KMS-11 (cell line): ENCODE results near the gene AP4E1.
"Not testable (repeated sequence)": the region's sequence is repeated elsewhere in the genome, so short reads cannot be mapped to it uniquely, and the experiment has no call there.

Source experiments
- H2AFZ ChIP-seq: fragments of 200-600 bp; sonication (generic); 2 replicates; pipeline ENCODE4 v1.6.1; 2016; ENCODE audit warnings: antibody characterized with exemption, mixed run types, low read depth
- H3K27ac ChIP-seq: fragments of 200-600 bp; sonication (generic); 2 replicates; pipeline ENCODE4 v1.6.1; 2016; ENCODE audit warnings: mild to moderate bottlenecking, mixed run types
- H3K27me3 ChIP-seq: fragments of 200-600 bp; sonication (generic); 2 replicates; pipeline ENCODE4 v1.6.1; 2017; ENCODE audit warnings: mild to moderate bottlenecking, low read depth, mixed run types, moderate library complexity; ENCODE audit not compliant: insufficient read depth
- H3K36me3 ChIP-seq: fragments of 200-600 bp; sonication (generic); 2 replicates; pipeline ENCODE4 v1.6.1; 2017; ENCODE audit warnings: mild to moderate bottlenecking, mixed run types; ENCODE audit not compliant: insufficient read depth
- H3K4me1 ChIP-seq: fragments of 200-600 bp; sonication (generic); 2 replicates; pipeline ENCODE4 v1.6.1; 2016; ENCODE audit warnings: mild to moderate bottlenecking, low read depth, mixed run types; ENCODE audit not compliant: poor library complexity, severe bottlenecking
- H3K4me2 ChIP-seq: fragments of 200-600 bp; sonication (generic); 2 replicates; pipeline ENCODE4 v1.7.0; 2016; ENCODE audit warnings: mild to moderate bottlenecking, mixed run types
- H3K4me3 ChIP-seq: fragments of 200-600 bp; sonication (generic); IDR thresholded peaks from 2 replicates; pipeline ENCODE4 v1.6.1; 2017; ENCODE audit warnings: low read depth, low read length, mixed read lengths; ENCODE audit not compliant: insufficient read depth
- H3K79me2 ChIP-seq: fragments of 200-600 bp; sonication (generic); 2 replicates; pipeline ENCODE4 v1.6.1; 2016; ENCODE audit warnings: low read depth, mixed run types; ENCODE audit not compliant: insufficient read depth
- H3K9ac ChIP-seq: fragments of 200-600 bp; sonication (generic); 2 replicates; pipeline ENCODE4 v1.6.1; 2016; ENCODE audit warnings: mild to moderate bottlenecking, mixed run types
- H4K20me1 ChIP-seq: fragments of 200-600 bp; sonication (generic); 2 replicates; pipeline ENCODE4 v1.6.1; 2016; ENCODE audit warnings: mild to moderate bottlenecking, mixed run types; ENCODE audit not compliant: insufficient read depth
- TF ChIP-seq, protein P1 (sequence below): fragments of 200-600 bp; sonication (generic); conservative IDR thresholded peaks from 2 replicates; pipeline ENCODE4 v1.6.1; 2017; ENCODE audit warnings: low read depth, mild to moderate bottlenecking, antibody characterized with exemption, low read length, moderate library complexity, mixed read lengths

The AP4E1 gene

DNA sequence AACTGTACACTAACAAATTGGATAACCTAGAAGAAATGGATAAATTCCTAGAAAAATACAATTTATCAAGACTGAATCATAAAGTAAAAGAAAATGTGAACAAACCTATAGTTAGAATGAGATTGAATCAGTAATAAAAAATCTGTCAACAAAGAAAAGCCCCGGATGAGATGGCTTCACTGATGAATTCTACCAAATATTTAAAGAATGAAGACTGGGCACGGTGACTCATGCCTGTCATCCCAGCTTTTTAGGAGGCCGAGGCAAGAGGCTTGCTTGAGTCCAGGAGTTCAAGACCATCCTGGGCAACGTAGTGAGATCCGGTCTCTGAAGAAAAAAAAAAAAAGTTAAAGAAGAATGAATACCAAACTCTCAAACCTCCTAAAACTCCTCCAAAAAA is 17.7 kb upstream of the AP4E1 start:
- Histone ChIP-seq H4K20me1 (no peaks in the 10 kb centered on the region), H3K36me3 (no peaks in the 10 kb centered on the region), H3K9ac (no peak overlapping the region), H2AFZ (no peak overlapping the region), H3K27me3 (no peaks in the 10 kb centered on the region), H3K79me2 (no peaks in the 10 kb centered on the region), H3K4me2 (no peak overlapping the region), H3K4me3 (no peak overlapping the region), H3K27ac (no peak overlapping the region), H3K4me1 (no peaks in the 10 kb centered on the region)
- TF ChIP-seq, protein P1, sequence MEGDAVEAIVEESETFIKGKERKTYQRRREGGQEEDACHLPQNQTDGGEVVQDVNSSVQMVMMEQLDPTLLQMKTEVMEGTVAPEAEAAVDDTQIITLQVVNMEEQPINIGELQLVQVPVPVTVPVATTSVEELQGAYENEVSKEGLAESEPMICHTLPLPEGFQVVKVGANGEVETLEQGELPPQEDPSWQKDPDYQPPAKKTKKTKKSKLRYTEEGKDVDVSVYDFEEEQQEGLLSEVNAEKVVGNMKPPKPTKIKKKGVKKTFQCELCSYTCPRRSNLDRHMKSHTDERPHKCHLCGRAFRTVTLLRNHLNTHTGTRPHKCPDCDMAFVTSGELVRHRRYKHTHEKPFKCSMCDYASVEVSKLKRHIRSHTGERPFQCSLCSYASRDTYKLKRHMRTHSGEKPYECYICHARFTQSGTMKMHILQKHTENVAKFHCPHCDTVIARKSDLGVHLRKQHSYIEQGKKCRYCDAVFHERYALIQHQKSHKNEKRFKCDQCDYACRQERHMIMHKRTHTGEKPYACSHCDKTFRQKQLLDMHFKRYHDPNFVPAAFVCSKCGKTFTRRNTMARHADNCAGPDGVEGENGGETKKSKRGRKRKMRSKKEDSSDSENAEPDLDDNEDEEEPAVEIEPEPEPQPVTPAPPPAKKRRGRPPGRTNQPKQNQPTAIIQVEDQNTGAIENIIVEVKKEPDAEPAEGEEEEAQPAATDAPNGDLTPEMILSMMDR = no peak

DNA sequence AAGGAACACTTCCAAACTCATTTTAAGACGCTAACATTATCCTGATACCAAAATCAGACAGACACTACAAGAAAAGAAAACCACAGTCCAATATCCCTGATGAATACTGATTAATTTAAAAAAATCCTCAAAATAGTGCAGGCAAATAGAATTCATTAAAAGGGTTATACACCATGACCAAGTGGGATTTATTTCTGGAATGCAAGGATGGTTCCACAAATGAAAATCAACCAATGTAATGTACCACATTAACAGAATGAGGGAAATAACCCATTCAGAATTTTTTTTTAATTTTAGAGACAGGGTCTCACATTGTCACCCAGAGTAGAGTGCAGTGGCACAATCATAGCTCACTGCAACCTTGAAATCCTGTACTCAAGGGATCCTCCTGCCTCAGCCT is 17.3 kb upstream of the AP4E1 start:
- H4K20me1 ChIP-seq = no peaks in the 10 kb centered on the region
- no peak overlapping the region for H3K27ac ChIP-seq
- H3K4me2 ChIP-seq = no peak overlapping the region
- no peak overlapping the region for H3K9ac ChIP-seq
- H3K4me3 ChIP-seq = no peak overlapping the region
- no peaks in the 10 kb centered on the region for H3K27me3 ChIP-seq
- H3K36me3 ChIP-seq = no peaks in the 10 kb centered on the region
- H3K4me1 ChIP-seq = no peaks in the 10 kb centered on the region
- H2AFZ ChIP-seq = no peak overlapping the region
- TF ChIP-seq, protein P1 = no peak
- no peaks in the 10 kb centered on the region for H3K79me2 ChIP-seq

DNA sequence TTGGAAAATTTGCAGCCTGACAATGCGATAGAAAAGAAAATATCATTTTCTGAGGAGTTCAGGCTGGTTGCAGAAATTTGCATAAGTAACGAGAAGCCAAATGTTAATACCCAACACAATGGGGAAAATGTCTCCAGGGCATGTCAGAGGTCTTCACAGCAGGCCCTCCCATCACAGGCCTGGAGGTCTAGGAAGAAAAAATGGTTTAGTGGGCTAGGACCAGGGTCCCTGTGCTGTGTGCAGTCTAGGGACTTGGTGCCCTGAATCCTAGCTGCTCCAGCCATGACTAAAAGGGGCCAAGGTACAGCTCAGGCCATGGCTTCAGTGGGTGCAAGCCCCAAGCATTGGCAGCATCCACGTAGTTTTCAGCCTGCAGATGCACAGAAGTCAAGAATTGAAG is 14.5 kb upstream of the AP4E1 start:
- Histone ChIP-seq H3K27ac (no peak overlapping the region), H3K4me2 (no peak overlapping the region), H4K20me1 (no peaks in the 10 kb centered on the region), H3K9ac (no peak overlapping the region), H2AFZ (no peak overlapping the region), H3K4me1 (no peaks in the 10 kb centered on the region), H3K27me3 (no peaks in the 10 kb centered on the region), H3K4me3 (no peak overlapping the region), H3K36me3 (no peaks in the 10 kb centered on the region), H3K79me2 (no peaks in the 10 kb centered on the region)
- TF ChIP-seq, protein P1 = no peak

DNA sequence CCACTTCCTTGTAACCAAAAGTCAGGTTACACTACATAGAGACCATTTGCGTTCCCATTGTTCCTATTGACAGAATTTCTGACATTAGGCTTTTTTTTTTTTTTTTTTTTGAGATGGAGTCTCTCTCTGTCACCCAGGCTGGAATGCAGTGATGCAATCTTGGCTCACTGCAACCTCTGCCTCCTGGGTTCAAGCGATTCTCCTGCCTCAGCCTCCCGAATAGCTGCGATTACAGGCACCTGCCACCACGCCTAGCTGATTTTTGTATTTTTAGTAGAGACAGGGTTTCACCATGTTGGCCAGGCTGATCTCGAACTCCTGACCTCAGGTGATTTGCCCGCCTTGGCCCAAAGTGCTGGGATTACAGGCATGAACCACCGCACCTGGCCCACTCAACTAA is 7.1 kb upstream of the AP4E1 start:
- not testable (repeated sequence) for H3K79me2 ChIP-seq, H3K4me3 ChIP-seq, H3K36me3 ChIP-seq, H4K20me1 ChIP-seq, H3K4me2 ChIP-seq, H3K27ac ChIP-seq, H3K27me3 ChIP-seq, H2AFZ ChIP-seq, H3K4me1 ChIP-seq, H3K9ac ChIP-seq

DNA sequence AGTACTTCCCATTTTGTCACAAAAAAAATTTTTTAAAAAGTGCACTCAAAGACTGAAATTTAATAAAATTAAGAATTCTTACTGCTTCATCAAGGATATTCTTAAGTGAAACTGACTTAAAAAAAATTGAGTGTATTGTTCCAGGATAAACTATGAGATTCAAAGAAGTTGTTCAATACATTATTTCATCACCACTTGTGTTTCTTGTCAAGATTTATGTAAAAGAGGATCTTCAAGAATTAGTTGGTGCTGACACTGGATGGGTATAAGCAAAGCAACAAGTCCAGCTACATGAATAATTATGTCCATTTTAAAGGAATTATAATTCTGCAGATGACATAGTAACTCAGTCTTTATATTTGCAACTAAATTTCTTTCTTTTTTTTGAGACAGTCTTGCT is 4.3 kb upstream of the AP4E1 start:
- H4K20me1 ChIP-seq = no peaks in the 10 kb centered on the region
- TF ChIP-seq, protein P1 = no peak
- H3K27me3 ChIP-seq = no peaks in the 10 kb centered on the region
- no peak overlapping the region for H3K27ac ChIP-seq
- no peak overlapping the region for H3K4me3 ChIP-seq
- no peak overlapping the region for H3K9ac ChIP-seq
- peaks cover 7% of the 10 kb centered on the region for H3K4me1 ChIP-seq
- H3K4me2 ChIP-seq = no peak overlapping the region
- peaks cover 6% of the 10 kb centered on the region; the same call in 1 of the 2 replicates for H3K79me2 ChIP-seq
- no peak overlapping the region for H2AFZ ChIP-seq
- H3K36me3 ChIP-seq = no peaks in the 10 kb centered on the region
